HCT116 (cell line): ENCODE measurements around the gene TIGD3. TPM values are rescaled to one million over a fixed set of nuclear protein-coding genes. Genes with fewer than 3 reads are reported as not detected.

Source experiments
- ATAC-seq: fragments of 200-7000 bp; cut with Tn5 transposase; 2 replicates; pipeline ENCODE4 v1.9.1; 2020; ENCODE audit warnings: mild to moderate bottlenecking, moderate library complexity
- BruUV-seq: library from RNA; stranded (reverse); fragments of 400-500 nt; replicated peaks from 2 replicates; lab custom pipeline; 2021; lab: Mats Ljungman, UMichigan
- CTCF ChIA-PET: fragments of 300-600 bp; sonication (Branson Sonifier 250); formaldehyde crosslinking; loops from one replicate; lab custom pipeline; 2021; ENCODE audit warnings: antibody characterized with exemption; lab: Charles Lee
- POLR2A ChIA-PET: fragments of 300-600, 350-600 bp; sonication (Branson Sonifier 250); formaldehyde crosslinking; loops from one replicate; lab custom pipeline; 2021; ENCODE audit warnings: antibody characterized with exemption; lab: Charles Lee
- RAD21 ChIA-PET, 2 experiments: fragments of 300-600 bp; sonication (Branson Sonifier 250); formaldehyde crosslinking; loops; one replicate each; lab custom pipeline; 2023; ENCODE audit warnings: low total read pairs in 2 of 2; ENCODE audit not compliant: uncharacterized antibody in 2 of 2, unreplicated experiment in 2 of 2, low non-redundant PET in 1 of 2; lab: Charles Lee
- DNase-seq: peaks from one replicate; pipeline ENCODE4 v3.0.0-alpha.2; 2010; ENCODE audit warnings: low read depth, low spot score
- H2AFZ ChIP-seq: fragments of 200-600 bp; shearing (Covaris generic), sonication (generic); 2 replicates; pipeline ENCODE4 v1.6.1; 2017; ENCODE audit warnings: low read depth, mixed run types, mixed read lengths, antibody characterized with exemption, low read length; ENCODE audit not compliant: poor library complexity, severe bottlenecking
- H3K27ac ChIP-seq: 2 replicates; pipeline ENCODE4 v1.5.1; 2012; ENCODE audit warnings: low read depth, low read length
- H3K27me3 ChIP-seq: fragments of 200-600 bp; sonication (generic); 2 replicates; pipeline ENCODE4 v1.6.1; 2016; ENCODE audit warnings: mixed run types, low read length, mixed read lengths; ENCODE audit not compliant: insufficient read depth
- H3K36me3 ChIP-seq, 2 experiments: fragments of 200-500 bp in 1 of 2; fragments of 200-600 bp in 1 of 2; sonication (Bioruptor generic) in 1 of 2; sonication (generic) in 1 of 2; 2 replicates each; pipeline versions ENCODE4 v1.5.1 to v1.6.1; 2014 to 2016; ENCODE audit warnings: low read length in 2 of 2, inconsistent platforms in 1 of 2, mixed read lengths in 1 of 2, mixed run types in 1 of 2; ENCODE audit not compliant: insufficient read depth in 2 of 2, control insufficient read depth in 1 of 2
- H3K4me1 ChIP-seq, 2 experiments: fragments of 200-600 bp in 1 of 2; sonication (generic) in 1 of 2; 2 replicates each; pipeline versions ENCODE4 v1.5.1 to v1.6.1; 2012 to 2017; ENCODE audit warnings: low read length in 2 of 2, inconsistent platforms in 1 of 2, mild to moderate bottlenecking in 1 of 2, mixed read lengths in 1 of 2, mixed run types in 1 of 2, moderate library complexity in 1 of 2; ENCODE audit not compliant: insufficient read depth in 2 of 2, control insufficient read depth in 1 of 2
- H3K4me2 ChIP-seq: fragments of 200-600 bp; sonication (generic); 2 replicates; pipeline ENCODE4 v1.6.1; 2017; ENCODE audit warnings: mixed run types, low read length, mixed read lengths
- H3K4me3 ChIP-seq, 2 experiments: fragments of 200-600 bp in 1 of 2; sonication (generic) in 1 of 2; replicated peaks in 1 of 2; 2 replicates each; pipeline ENCODE4 v1.5.1; 2011 to 2016; ENCODE audit warnings: low read length in 2 of 2, control low read depth in 1 of 2, low read depth in 1 of 2, mild to moderate bottlenecking in 1 of 2, mixed read lengths in 1 of 2, mixed run types in 1 of 2
- H3K79me2 ChIP-seq: fragments of 200-600 bp; sonication (generic); 2 replicates; pipeline ENCODE4 v1.6.1; 2017; ENCODE audit warnings: mild to moderate bottlenecking, mixed run types, low read length, moderate library complexity, mixed read lengths; ENCODE audit not compliant: insufficient read depth
- H3K9ac ChIP-seq: fragments of 200-600 bp; sonication (generic); 2 replicates; pipeline ENCODE4 v1.6.1; 2016; ENCODE audit warnings: low read length, mixed read lengths
- H3K9me2 ChIP-seq: fragments of 200-600 bp; sonication (generic), shearing (Covaris generic); 2 replicates; pipeline ENCODE4 v1.6.1; 2017; ENCODE audit warnings: mixed run types, mild to moderate bottlenecking, moderate library complexity; ENCODE audit not compliant: insufficient read depth
- H3K9me3 ChIP-seq, 2 experiments: fragments of 200-500 bp in 1 of 2; fragments of 200-600 bp in 1 of 2; sonication (Bioruptor generic) in 1 of 2; sonication (generic) in 1 of 2; 2 replicates each; pipeline ENCODE4 v1.6.1; 2014 to 2017; ENCODE audit warnings: low read length in 2 of 2, mixed read lengths in 2 of 2, inconsistent platforms in 1 of 2, low read depth in 1 of 2, mild to moderate bottlenecking in 1 of 2, mixed run types in 1 of 2, moderate library complexity in 1 of 2; ENCODE audit not compliant: control insufficient read depth in 1 of 2, insufficient read depth in 1 of 2
- H4K20me1 ChIP-seq: fragments of 200-600 bp; sonication (generic), shearing (Covaris generic); 2 replicates; pipeline ENCODE4 v1.6.1; 2017; ENCODE audit warnings: mixed run types, mild to moderate bottlenecking, moderate library complexity; ENCODE audit not compliant: insufficient read depth
- RAD21 ChIP-seq: IDR thresholded peaks from 2 replicates; pipeline ENCODE4 v1.6.1; 2012; ENCODE audit warnings: low read depth, mild to moderate bottlenecking
- intact Hi-C: fragments of 100-400 bp; cut with micrococcal nuclease; formaldehyde crosslinking; loops from 2 replicates; pipeline ENCODE4 v1.10.0; 2022
- total RNA-seq: library from RNA; stranded (reverse); gene quantifications from one replicate; pipeline ENCODE4 v1.2.1, GENCODE V29; 2021; ENCODE audit not compliant: unreplicated experiment
- TF ChIP-seq, protein P1 (sequence below), 3 experiments: fragments of 200-600 bp in 1 of 3; sonication (generic) in 1 of 3; IDR thresholded peaks in 2 of 3; conservative IDR thresholded peaks in 1 of 3; 2 replicates each; pipeline ENCODE4 v1.5.1; 2012 to 2017; ENCODE audit warnings: low read depth in 2 of 3, low read length in 2 of 3, antibody characterized with exemption in 1 of 3, borderline replicate concordance in 1 of 3, control low read depth in 1 of 3, mild to moderate bottlenecking in 1 of 3, mixed read lengths in 1 of 3, mixed run types in 1 of 3, moderate library complexity in 1 of 3; ENCODE audit not compliant: insufficient read depth in 1 of 3
- TF ChIP-seq, protein P2 (sequence below): IDR thresholded peaks from 2 replicates; pipeline ENCODE4 v1.6.1; 2011; ENCODE audit warnings: mild to moderate bottlenecking, low read length, moderate library complexity; ENCODE audit not compliant: insufficient replicate concordance; ENCODE audit errors: extremely low read depth

The TIGD3 gene
- total RNA-seq, 1 experiment from 2014 or later = 2.4 TPM

DNA sequence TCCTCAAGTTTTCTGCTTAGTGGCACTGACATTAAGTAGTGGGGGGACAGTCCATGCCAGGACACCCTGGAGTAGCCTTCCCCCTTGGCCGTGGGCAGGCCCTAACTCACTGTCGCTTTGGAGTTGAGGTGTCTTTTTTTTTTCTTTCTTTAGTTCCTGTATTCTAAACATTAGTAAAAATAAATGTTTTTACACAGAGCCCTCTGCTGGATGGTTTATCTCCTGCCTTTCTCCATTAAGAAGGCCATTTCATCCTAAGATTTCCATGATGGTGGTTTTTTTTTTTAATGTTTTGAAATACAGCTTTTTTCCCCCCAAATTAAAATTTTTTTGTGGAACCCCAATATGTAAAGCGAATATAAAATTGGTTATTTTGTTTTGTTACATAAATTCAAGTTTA, 1.8 kb upstream of the TIGD3 start:
- peaks cover 3 to 15% of the 10 kb centered on the region in 2 experiments; a peak in 2 of 4 replicates for H3K4me1 ChIP-seq
- no TSS peak for BruUV-seq
- RAD21 ChIA-PET = no interaction called here

More for the DNA sequence above, 1.8 kb upstream of the TIGD3 start:
- no peaks in the 10 kb centered on the region for H3K9me2 ChIP-seq
- TF ChIP-seq, protein P1, sequence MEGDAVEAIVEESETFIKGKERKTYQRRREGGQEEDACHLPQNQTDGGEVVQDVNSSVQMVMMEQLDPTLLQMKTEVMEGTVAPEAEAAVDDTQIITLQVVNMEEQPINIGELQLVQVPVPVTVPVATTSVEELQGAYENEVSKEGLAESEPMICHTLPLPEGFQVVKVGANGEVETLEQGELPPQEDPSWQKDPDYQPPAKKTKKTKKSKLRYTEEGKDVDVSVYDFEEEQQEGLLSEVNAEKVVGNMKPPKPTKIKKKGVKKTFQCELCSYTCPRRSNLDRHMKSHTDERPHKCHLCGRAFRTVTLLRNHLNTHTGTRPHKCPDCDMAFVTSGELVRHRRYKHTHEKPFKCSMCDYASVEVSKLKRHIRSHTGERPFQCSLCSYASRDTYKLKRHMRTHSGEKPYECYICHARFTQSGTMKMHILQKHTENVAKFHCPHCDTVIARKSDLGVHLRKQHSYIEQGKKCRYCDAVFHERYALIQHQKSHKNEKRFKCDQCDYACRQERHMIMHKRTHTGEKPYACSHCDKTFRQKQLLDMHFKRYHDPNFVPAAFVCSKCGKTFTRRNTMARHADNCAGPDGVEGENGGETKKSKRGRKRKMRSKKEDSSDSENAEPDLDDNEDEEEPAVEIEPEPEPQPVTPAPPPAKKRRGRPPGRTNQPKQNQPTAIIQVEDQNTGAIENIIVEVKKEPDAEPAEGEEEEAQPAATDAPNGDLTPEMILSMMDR (IDR thresholded peaks at IDR 0.05 in 2 of 3, conservative IDR thresholded peaks at IDR 0.05 in 1 of 3; ENCODE audit: borderline replicate concordance in 1 of 3, insufficient read depth in 1 of 3, low read depth in 2 of 3, low read length in 2 of 3) = peak; percentile 31 to 42 (median 38); a peak in 4 of 6 replicates
- TF ChIP-seq RAD21 = peak; percentile 38; the same call in 1 of the 2 replicates
- TF ChIP-seq, protein P2, sequence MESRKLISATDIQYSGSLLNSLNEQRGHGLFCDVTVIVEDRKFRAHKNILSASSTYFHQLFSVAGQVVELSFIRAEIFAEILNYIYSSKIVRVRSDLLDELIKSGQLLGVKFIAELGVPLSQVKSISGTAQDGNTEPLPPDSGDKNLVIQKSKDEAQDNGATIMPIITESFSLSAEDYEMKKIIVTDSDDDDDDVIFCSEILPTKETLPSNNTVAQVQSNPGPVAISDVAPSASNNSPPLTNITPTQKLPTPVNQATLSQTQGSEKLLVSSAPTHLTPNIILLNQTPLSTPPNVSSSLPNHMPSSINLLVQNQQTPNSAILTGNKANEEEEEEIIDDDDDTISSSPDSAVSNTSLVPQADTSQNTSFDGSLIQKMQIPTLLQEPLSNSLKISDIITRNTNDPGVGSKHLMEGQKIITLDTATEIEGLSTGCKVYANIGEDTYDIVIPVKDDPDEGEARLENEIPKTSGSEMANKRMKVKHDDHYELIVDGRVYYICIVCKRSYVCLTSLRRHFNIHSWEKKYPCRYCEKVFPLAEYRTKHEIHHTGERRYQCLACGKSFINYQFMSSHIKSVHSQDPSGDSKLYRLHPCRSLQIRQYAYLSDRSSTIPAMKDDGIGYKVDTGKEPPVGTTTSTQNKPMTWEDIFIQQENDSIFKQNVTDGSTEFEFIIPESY = no peak
- TF ChIP-seq, all 23 proteins: peak for 2
- Histone ChIP-seq H3K4me3 (no peak overlapping the region), H3K27me3 (no peaks in the 10 kb centered on the region), H4K20me1 (no peaks in the 10 kb centered on the region), H3K4me2 (no peak overlapping the region), H3K9me3 (no peaks in the 10 kb centered on the region), H3K27ac (no peak overlapping the region), H2AFZ (no peak overlapping the region), H3K79me2 (no peaks in the 10 kb centered on the region), H3K36me3 (peaks cover 23 to 25% of the 10 kb centered on the region in 2 experiments), H3K9ac (no peak overlapping the region)
- DNase-seq (no peak), ATAC-seq (no peak)
- intact Hi-C loops = no loop called here
- ChIA-PET POLR2A (interaction anchor here (0.6 kb wide), 1 partner anchor 40 kb away, joined by 4 read pairs; no protein-coding TSS in a partner anchor), CTCF (interaction anchor here (1.4 to 5.6 kb wide), 6 partner anchors 8 to 155 kb away, joined by 4 to 49 read pairs (median 5); partner anchors contain the start of gene DPF2)
